HL-60/S4 (cell line): ENCODE measurements around the gene CDHR2.

Experiments used
- in situ Hi-C: fragments of 300-500 bp; cut with MboI; formaldehyde crosslinking; loops from 2 replicates; pipeline ENCODE4 v1.14.3; 2022; ENCODE audit warnings: low sequenced_read_pairs

The CDHR2 gene

DNA sequence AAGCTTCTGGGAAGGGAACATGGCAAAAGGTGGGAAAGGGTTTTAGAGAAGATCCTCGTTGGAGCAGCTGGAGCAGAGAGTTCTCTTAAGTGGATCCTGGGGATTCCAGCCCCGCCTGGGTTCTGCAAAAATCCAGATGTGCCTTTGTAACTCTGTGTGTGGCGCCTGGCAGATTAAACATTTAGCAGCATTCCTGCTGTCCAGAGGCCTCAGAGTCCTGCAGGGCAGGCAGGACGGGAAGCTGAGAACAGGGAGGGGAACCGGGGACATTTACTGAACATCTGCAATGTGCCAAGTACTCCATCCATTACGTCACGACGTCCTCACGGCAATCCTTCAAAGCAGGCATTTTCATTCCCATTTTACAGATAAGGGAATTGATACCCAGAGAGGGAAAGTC lies 87.3 kb downstream of the CDHR2 start:
- in situ Hi-C loops: no loop called here

GRCh38 chr5:176637556-176637955 lies 88.4 kb downstream of the CDHR2 start:
- in situ Hi-C loops: no loop called here

DNA sequence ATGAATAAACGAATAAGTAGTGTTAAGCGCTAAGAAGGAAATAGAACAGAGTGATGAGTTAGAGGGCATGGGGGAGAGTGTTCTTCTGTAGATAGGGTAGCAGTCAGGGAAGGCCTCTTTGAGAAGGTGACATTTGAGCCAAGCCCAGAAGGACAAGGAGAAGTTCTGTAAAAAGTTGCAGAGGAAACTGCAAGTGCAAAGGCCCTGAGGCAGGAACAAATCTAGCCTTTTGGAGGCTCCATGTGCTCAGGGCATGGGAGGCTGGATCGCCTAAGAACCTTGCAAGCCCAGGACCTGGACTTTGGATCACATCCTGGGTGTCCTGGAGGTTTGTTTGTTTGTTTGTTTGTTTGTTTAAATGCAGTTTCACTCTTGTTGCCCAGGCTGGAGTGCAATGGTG lies 89.3 kb downstream of the CDHR2 start:
- in situ Hi-C loops: no loop called here

- in situ Hi-C loops: no loop called here
Measured at GRCh38 chr5:176639208-176639607, 90.1 kb downstream of the CDHR2 start.

DNA sequence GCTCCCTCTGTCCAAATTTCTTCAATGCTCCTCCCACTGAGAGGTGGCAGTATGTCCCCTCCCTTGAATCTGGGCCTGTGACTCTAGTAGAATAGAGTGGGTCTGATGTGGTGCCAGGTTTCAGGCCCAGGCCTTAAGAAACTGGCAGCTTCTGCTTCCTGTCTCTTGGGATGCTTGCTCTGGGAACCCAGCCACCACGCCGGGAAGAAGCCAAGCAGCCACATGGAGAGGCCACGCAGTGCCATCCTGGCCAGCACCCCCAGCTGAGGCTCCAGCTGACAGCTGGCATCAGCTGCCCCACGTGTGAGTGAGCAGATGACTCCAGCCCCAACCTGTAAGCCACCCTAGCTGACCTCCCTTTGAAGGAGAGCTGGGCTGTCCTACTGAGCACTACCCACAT lies 90.8 kb downstream of the CDHR2 start:
- in situ Hi-C loops: no loop called here

- in situ Hi-C loops: no loop called here
Measured at GRCh38 chr5:176640616-176641015, 91.5 kb downstream of the CDHR2 start.

GRCh38 chr5:176642675-176643490 lies 93.7 kb downstream of the CDHR2 start:
- in situ Hi-C loops: no loop called here

GRCh38 chr5:176643491-176644219 lies 94.5 kb downstream of the CDHR2 start:
- in situ Hi-C loops: no loop called here

DNA sequence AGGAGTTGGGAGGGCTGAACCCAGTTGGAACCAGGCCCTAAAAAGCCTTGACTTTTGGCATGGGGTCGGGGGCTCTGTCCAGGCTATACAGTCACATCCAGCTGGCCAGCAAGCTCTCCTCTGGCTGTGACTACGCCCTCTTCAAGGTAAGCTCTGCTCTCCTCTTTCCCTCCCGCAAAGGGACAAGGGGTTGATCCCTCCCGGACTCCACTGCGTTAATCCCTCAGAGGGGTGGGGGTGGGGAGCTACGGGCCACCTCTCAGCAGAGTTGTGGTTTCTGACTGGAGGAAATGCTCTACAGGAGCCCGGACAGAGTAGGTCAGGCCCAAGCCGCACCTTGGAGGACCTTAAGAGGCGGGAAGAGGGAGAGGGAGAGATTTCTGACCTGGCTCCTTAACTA lies 95.2 kb downstream of the CDHR2 start:
- in situ Hi-C loops: no loop called here

DNA sequence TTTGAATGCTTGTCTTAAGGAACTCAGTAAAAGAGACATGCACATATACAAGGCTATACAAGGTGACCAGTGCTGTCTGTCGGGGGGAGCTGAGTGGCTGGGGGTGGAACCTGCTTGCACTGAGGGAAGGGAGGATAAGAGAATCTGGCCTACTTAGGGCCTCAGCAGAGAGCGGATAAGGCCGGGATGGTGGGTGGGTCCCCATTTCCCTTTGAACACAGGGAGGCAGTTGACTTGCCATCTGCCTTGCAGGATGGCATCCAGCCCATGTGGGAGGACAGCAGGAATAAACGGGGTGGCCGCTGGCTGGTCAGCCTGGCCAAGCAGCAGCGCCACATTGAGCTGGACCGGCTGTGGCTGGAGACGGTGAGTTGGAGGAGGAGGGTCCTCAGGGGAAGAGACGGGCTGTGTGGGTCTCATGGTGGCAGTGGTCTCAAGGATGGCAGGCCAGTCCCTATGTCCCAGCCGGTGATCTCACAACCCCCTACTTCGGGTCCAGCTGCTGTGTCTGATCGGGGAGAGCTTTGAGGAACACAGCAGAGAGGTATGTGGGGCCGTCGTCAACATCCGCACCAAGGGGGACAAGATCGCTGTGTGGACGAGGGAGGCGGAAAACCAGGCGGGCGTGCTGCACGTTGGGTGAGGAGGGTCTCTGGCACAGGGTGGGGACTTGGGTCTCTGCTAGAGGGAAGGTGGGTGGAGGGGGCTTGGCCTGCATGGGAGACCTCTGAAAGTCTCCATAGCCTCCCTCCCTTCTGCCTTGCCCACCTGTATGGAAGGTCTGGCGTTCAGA lies 95.9 kb downstream of the CDHR2 start:
- in situ Hi-C loops: no loop called here
